Astrocyte of the spinal cord (primary cell): Measurements from ENCODE around the gene MVD.
A peak's percentile ranks its signal among the peaks of the same experiment; 100 is the strongest.

ENCODE experiments used
- DNase-seq: peaks from one replicate; pipeline ENCODE4 v3.0.0; 2011; ENCODE audit warnings: low read depth, low spot score
- H3K4me3 ChIP-seq: 2 replicates; pipeline ENCODE4 v1.5.1; 2011; ENCODE audit warnings: low read depth, mild to moderate bottlenecking, low read length, moderate library complexity
- in situ Hi-C: cut with HindIII; loops from 2 replicates; pipeline ENCODE4 v1.10.0; 2017; ENCODE audit warnings: low sequenced_read_pairs
- TF ChIP-seq, protein P1 (sequence below): IDR thresholded peaks from 2 replicates; pipeline ENCODE4 v1.5.1; 2012; ENCODE audit warnings: low read depth, mild to moderate bottlenecking, low read length, inconsistent platforms

The MVD gene

DNA sequence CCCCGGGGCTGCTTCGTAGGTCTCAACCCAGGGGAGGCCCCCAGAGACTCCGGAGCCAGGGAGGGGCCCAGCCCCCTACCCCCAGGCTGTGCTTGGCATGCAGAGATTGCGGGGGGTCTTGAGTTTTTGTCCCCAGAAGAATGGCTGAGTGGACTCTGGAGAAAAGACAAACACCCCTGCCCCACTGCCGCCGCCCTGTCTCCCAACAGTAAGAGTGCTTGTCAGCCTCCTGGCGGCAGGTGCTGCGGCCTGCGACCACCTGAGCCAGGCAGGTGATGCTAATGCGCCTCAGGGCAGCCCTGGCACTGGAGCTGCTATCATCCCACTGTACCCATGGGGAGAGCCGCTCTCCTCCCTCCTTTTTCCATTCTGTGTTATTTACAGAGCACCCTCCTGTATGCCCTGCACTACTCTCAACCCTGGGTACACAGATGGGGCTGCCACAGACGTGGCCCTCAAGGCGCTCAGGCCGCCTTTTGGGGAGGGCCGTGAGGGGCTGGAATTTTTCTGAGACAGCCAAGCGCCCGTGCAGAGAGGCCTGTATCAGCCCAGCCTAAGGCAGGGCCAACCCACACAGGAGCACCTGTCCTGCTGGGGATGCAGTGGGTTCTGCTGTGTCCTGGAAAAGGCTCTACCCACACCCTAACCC is 27.1 kb downstream of the MVD start:
- DNase-seq = no peak
- in situ Hi-C loops = no loop called here
- TF ChIP-seq, protein P1, sequence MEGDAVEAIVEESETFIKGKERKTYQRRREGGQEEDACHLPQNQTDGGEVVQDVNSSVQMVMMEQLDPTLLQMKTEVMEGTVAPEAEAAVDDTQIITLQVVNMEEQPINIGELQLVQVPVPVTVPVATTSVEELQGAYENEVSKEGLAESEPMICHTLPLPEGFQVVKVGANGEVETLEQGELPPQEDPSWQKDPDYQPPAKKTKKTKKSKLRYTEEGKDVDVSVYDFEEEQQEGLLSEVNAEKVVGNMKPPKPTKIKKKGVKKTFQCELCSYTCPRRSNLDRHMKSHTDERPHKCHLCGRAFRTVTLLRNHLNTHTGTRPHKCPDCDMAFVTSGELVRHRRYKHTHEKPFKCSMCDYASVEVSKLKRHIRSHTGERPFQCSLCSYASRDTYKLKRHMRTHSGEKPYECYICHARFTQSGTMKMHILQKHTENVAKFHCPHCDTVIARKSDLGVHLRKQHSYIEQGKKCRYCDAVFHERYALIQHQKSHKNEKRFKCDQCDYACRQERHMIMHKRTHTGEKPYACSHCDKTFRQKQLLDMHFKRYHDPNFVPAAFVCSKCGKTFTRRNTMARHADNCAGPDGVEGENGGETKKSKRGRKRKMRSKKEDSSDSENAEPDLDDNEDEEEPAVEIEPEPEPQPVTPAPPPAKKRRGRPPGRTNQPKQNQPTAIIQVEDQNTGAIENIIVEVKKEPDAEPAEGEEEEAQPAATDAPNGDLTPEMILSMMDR = no peak
- H3K4me3 ChIP-seq = no peak overlapping the region

DNA sequence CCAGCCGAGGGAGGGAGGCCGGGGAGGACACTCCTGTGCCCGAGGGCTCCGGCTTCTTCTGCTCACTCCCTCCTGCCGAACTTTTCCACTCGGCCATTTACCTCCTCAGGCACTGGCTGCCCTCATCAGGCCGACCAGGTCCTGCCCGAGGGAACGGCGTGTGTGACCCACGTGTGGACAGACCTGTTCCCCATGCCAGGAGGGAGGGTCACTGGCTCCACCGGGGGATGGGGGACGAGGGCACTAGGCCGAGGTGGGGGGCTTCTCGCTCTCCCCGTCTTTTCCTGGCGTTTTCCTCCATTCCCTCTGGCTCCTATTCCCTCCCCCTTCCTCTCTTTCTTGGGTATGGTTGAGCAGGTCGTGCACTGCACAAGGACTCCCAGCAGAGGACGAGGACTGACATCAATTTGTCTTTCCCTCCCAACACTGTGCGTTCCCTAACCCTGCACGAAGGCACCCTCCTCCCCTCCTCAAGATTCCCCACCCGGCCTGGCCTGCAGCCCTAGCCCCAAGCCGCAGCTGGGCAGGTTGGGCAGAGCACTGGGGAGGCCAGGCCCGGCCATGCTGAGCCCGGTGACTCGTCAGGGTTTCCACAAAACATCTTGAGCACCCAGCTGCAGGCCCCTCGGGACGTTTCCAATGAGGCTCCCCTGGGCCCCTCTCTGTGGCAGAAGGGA is 27.8 kb downstream of the MVD start:
- no peak for DNase-seq
- TF ChIP-seq, protein P1 = no peak
- in situ Hi-C loops = no loop called here
- H3K4me3 ChIP-seq = peak overlapping the region; percentile 21

DNA sequence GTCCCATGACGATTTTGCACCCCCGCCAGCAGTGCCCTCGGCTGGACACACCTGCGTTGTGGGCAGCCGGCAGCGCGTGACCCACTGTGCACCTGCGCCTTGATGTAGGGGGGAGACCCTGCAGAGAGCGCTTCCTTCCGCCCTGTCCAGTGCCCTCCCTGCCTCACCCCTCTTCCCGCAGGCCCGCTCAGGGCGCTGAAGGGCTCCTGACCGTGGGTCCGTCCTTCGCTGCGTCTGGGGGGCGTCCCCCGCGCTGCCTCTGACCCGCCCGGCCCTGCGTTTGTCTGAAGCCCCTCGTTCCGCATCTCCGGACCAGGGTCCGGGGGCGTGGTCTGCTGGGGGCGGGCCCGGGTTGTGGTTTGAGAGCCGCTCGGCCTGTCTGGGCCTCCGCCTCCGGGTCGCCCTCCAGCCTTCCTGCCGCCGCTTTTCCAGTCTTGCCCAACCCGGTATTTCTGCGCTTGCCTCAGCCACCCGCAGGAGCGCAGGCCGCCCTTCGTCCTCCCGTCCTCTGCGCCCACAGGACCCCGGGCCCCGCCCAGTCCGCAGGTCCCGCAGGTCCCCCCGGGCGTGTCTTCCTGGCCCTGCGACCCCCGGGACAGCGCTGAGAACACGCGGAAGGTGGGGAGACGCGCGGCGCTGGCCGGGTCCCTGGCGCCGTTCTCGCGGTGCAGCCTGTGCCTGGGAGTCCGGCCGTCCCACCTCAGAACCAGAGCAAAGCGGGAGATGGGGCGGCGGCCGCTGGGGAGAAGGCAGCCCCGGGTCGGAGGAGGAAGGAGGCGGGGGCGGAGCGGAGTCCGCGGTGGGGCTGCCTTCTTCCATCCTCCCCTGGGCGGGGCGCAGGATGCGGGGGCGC is 28.5 kb downstream of the MVD start:
- H3K4me3 ChIP-seq = peak overlapping the region; percentile 21
- in situ Hi-C loops = no loop called here
- TF ChIP-seq, protein P1 = no peak
- no peak for DNase-seq

DNA sequence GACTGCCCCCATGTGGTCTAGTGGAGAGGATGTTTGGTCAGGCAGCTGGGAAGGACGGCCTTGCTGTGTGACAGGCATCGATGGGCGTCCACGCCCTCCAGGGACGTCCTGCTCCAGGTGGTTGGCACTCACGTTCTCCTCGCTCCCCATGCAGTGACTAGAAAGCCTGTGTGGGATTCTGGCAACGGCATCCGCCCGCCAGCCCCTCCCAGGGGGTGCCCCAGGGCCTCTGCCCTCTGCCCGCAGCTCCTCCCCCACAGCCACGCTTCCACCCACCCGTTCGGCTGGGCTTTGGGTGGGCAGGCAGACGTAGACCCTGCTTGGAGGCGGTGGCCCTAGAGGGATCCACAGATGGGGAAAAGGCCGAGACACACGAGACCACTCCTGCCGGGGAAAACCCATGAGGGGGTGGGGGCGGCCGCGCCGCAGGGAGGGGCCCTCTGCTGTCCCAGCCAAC is 29.2 kb downstream of the MVD start:
- no peak overlapping the region for H3K4me3 ChIP-seq
- TF ChIP-seq, protein P1 = peak; percentile 45
- in situ Hi-C loops = no loop called here
- DNase-seq = no peak

DNA sequence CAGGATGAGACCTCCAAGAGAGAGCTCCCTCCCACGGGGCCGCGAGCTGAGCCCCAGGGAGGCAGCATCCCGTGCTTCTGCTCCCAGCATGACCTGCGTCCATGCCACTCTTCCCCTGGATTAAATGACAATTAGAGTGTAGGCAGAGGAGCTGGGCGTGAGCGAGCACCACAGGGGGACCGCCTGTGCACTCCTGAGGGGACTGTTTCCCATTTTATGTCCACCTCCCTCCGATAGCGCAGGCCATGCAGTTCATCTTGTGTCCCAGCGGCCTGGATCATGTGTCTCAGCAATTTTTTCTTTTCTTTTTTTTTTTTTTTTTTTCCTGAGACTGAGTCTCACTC is 30.3 kb downstream of the MVD start:
- in situ Hi-C loops = no loop called here
- H3K4me3 ChIP-seq = no peak overlapping the region
- TF ChIP-seq, protein P1 = no peak
- DNase-seq = no peak

DNA sequence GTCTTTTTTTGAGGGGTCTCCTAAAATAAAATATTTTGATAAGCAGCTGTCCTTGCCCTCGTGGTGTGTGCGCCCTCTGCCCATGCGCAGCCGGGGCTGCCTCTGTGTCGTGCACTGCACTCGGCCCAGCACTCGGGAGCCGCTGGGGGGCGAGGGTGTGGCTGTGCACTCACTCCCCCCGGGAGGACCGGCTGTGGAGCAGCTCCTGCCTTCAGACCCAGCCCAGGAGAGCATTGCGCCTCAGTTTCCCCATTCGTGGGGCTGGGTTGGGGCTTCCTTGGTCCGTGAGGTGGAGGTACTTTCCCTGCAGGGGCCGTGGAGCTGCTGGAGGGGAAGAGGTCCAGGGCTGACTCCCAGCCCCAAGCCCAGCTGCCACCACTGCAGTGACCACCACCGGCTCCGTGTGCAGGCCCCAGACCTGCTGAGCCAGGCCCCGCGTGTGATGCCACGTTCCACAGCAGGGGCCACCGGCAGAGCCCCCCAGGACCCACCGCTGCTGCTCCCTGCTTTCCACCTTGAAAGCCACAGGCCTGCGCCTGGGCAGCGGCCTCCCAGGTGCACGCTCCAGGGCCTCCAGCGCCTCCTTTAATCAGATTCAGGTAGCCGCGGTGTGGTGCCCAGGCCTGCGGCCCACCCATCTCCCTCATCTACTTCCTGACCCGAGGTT is 30.8 kb downstream of the MVD start:
- TF ChIP-seq, protein P1 = no peak
- H3K4me3 ChIP-seq = no peak overlapping the region
- in situ Hi-C loops = no loop called here
- no peak for DNase-seq
